ENCODE data around the gene TLR9.

DNA sequence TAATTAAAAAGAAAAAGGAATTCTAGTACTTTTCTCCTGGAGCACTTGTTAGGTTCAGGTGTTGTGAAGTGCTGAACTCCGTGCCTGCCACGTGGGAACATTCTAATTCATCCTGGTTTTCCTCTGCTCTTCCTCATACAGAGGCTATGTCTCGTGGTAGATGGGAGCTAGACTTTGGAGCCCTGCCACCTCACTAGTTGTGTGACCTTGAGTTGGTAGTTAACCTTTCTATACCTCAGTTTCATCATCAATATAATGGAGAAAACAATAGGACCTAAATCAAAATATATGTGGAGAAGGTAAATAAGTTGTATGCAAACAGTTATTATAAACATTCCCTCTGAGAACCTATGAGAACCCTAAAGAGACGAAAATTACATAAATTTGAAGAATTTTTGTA lies 16.9 kb downstream of the TLR9 start:
- TF ChIP-seq, protein P1, sequence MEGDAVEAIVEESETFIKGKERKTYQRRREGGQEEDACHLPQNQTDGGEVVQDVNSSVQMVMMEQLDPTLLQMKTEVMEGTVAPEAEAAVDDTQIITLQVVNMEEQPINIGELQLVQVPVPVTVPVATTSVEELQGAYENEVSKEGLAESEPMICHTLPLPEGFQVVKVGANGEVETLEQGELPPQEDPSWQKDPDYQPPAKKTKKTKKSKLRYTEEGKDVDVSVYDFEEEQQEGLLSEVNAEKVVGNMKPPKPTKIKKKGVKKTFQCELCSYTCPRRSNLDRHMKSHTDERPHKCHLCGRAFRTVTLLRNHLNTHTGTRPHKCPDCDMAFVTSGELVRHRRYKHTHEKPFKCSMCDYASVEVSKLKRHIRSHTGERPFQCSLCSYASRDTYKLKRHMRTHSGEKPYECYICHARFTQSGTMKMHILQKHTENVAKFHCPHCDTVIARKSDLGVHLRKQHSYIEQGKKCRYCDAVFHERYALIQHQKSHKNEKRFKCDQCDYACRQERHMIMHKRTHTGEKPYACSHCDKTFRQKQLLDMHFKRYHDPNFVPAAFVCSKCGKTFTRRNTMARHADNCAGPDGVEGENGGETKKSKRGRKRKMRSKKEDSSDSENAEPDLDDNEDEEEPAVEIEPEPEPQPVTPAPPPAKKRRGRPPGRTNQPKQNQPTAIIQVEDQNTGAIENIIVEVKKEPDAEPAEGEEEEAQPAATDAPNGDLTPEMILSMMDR (IDR thresholded peaks at IDR 0.05), result no peak
- TF ChIP-seq, protein P2, sequence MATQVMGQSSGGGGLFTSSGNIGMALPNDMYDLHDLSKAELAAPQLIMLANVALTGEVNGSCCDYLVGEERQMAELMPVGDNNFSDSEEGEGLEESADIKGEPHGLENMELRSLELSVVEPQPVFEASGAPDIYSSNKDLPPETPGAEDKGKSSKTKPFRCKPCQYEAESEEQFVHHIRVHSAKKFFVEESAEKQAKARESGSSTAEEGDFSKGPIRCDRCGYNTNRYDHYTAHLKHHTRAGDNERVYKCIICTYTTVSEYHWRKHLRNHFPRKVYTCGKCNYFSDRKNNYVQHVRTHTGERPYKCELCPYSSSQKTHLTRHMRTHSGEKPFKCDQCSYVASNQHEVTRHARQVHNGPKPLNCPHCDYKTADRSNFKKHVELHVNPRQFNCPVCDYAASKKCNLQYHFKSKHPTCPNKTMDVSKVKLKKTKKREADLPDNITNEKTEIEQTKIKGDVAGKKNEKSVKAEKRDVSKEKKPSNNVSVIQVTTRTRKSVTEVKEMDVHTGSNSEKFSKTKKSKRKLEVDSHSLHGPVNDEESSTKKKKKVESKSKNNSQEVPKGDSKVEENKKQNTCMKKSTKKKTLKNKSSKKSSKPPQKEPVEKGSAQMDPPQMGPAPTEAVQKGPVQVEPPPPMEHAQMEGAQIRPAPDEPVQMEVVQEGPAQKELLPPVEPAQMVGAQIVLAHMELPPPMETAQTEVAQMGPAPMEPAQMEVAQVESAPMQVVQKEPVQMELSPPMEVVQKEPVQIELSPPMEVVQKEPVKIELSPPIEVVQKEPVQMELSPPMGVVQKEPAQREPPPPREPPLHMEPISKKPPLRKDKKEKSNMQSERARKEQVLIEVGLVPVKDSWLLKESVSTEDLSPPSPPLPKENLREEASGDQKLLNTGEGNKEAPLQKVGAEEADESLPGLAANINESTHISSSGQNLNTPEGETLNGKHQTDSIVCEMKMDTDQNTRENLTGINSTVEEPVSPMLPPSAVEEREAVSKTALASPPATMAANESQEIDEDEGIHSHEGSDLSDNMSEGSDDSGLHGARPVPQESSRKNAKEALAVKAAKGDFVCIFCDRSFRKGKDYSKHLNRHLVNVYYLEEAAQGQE (IDR thresholded peaks at IDR 0.05; ENCODE audit: low read depth, low read length), result no peak
- TF ChIP-seq EP300 (IDR thresholded peaks at IDR 0.05; ENCODE audit: borderline replicate concordance in 1 of 2, low read depth in 1 of 2, low read length in 1 of 2), result no peak
